ENCODE measurements around the gene PPP2R5D.
"Not testable (repeated sequence)": the region's sequence is repeated elsewhere in the genome, so short reads cannot be mapped to it uniquely, and the experiment has no call there.

The PPP2R5D gene

GRCh38 chr6:43036712-43037111, 52.3 kb downstream of the PPP2R5D start:
- H3K36me3 Mint-ChIP-seq (ENCODE audit: low read depth): peaks cover 75% of the 10 kb centered on the region
- no peak for TF ChIP-seq CTCF (IDR thresholded peaks at IDR 0.05; ENCODE audit: unreplicated experiment in 3 of 3)
- no peaks in the 10 kb centered on the region for H3K4me1 Mint-ChIP-seq
- H3K4me3 Mint-ChIP-seq: no peak overlapping the region
- H3K27ac Mint-ChIP-seq: no peak overlapping the region
- H3K9me3 Mint-ChIP-seq: no peaks in the 10 kb centered on the region
- no peaks in the 10 kb centered on the region for H3K27me3 Mint-ChIP-seq (ENCODE audit: low read depth)

- TF ChIP-seq CTCF (IDR thresholded peaks at IDR 0.05; ENCODE audit: unreplicated experiment in 3 of 3): no peak
- Mint-ChIP-seq H3K9me3 (no peaks in the 10 kb centered on the region), H3K36me3 (ENCODE audit: low read depth) (peaks cover 73% of the 10 kb centered on the region), H3K4me1 (no peaks in the 10 kb centered on the region), H3K27me3 (ENCODE audit: low read depth) (no peaks in the 10 kb centered on the region), H3K27ac (no peak overlapping the region), H3K4me3 (no peak overlapping the region)
Observed at GRCh38 chr6:43037197-43037596, 52.8 kb downstream of the PPP2R5D start.

GRCh38 chr6:43037706-43038105, 53.3 kb downstream of the PPP2R5D start:
- H3K9me3 Mint-ChIP-seq: no peaks in the 10 kb centered on the region
- no peak for TF ChIP-seq CTCF (IDR thresholded peaks at IDR 0.05; ENCODE audit: unreplicated experiment in 3 of 3)
- no peaks in the 10 kb centered on the region for H3K27me3 Mint-ChIP-seq (ENCODE audit: low read depth)
- no peak overlapping the region for H3K27ac Mint-ChIP-seq
- no peak overlapping the region for H3K4me3 Mint-ChIP-seq
- no peaks in the 10 kb centered on the region for H3K4me1 Mint-ChIP-seq
- H3K36me3 Mint-ChIP-seq (ENCODE audit: low read depth): peaks cover 78% of the 10 kb centered on the region

GRCh38 chr6:43038727-43039126, 54.4 kb downstream of the PPP2R5D start:
- peaks cover 75% of the 10 kb centered on the region for H3K36me3 Mint-ChIP-seq (ENCODE audit: low read depth)
- no peaks in the 10 kb centered on the region for H3K27me3 Mint-ChIP-seq (ENCODE audit: low read depth)
- TF ChIP-seq CTCF (IDR thresholded peaks at IDR 0.05; ENCODE audit: unreplicated experiment in 3 of 3): no peak
- no peaks in the 10 kb centered on the region for H3K4me1 Mint-ChIP-seq
- no peak overlapping the region for H3K27ac Mint-ChIP-seq
- no peaks in the 10 kb centered on the region for H3K9me3 Mint-ChIP-seq
- H3K4me3 Mint-ChIP-seq: no peak overlapping the region

- H3K4me1 Mint-ChIP-seq: no peaks in the 10 kb centered on the region
- H3K27me3 Mint-ChIP-seq (ENCODE audit: low read depth): no peaks in the 10 kb centered on the region
- H3K36me3 Mint-ChIP-seq (ENCODE audit: low read depth): peaks cover 68% of the 10 kb centered on the region
- H3K9me3 Mint-ChIP-seq: no peaks in the 10 kb centered on the region
- no peak for TF ChIP-seq CTCF (IDR thresholded peaks at IDR 0.05; ENCODE audit: unreplicated experiment in 3 of 3)
- H3K4me3 Mint-ChIP-seq: no peak overlapping the region
- no peak overlapping the region for H3K27ac Mint-ChIP-seq
Observed at GRCh38 chr6:43040542-43041257, 56.3 kb downstream of the PPP2R5D start.

GRCh38 chr6:43041475-43041874, 57.1 kb downstream of the PPP2R5D start:
- H3K4me1 Mint-ChIP-seq, H3K4me3 Mint-ChIP-seq: not testable (repeated sequence)

More at GRCh38 chr6:43041475-43041874, 57.1 kb downstream of the PPP2R5D start:
- not testable (repeated sequence) for H3K9me3 Mint-ChIP-seq; H3K27ac Mint-ChIP-seq; H3K27me3 Mint-ChIP-seq (ENCODE audit: low read depth)
- peaks cover 72% of the 10 kb centered on the region for H3K36me3 Mint-ChIP-seq (ENCODE audit: low read depth)
